NB4 (cell line): ENCODE data around the gene RBBP6.

Experiments used
- DNase-seq: peaks from one replicate; pipeline ENCODE4 v3.0.0; 2010; ENCODE audit warnings: low read depth
- H3K4me3 ChIP-seq: one replicate; pipeline ENCODE4 v1.5.1; 2011; ENCODE audit warnings: mild to moderate bottlenecking, low read depth, low read length, moderate library complexity
- MYC ChIP-seq: IDR thresholded peaks from 2 replicates; pipeline ENCODE4 v1.6.1; 2011; ENCODE audit warnings: low read depth, low read length
- POLR2A ChIP-seq: IDR thresholded peaks from 2 replicates; pipeline ENCODE4 v1.6.1; 2011; ENCODE audit warnings: mild to moderate bottlenecking; ENCODE audit not compliant: insufficient read length; ENCODE audit errors: extremely low read depth
- TF ChIP-seq, protein P1 (sequence below): IDR thresholded peaks from 2 replicates; pipeline ENCODE4 v1.6.1; 2011; ENCODE audit warnings: low read depth, low read length
- TF ChIP-seq, protein P2 (sequence below): IDR thresholded peaks from one replicate; pipeline ENCODE4 v1.5.1; 2012; ENCODE audit warnings: low read depth, low read length

Gene RBBP6

DNA sequence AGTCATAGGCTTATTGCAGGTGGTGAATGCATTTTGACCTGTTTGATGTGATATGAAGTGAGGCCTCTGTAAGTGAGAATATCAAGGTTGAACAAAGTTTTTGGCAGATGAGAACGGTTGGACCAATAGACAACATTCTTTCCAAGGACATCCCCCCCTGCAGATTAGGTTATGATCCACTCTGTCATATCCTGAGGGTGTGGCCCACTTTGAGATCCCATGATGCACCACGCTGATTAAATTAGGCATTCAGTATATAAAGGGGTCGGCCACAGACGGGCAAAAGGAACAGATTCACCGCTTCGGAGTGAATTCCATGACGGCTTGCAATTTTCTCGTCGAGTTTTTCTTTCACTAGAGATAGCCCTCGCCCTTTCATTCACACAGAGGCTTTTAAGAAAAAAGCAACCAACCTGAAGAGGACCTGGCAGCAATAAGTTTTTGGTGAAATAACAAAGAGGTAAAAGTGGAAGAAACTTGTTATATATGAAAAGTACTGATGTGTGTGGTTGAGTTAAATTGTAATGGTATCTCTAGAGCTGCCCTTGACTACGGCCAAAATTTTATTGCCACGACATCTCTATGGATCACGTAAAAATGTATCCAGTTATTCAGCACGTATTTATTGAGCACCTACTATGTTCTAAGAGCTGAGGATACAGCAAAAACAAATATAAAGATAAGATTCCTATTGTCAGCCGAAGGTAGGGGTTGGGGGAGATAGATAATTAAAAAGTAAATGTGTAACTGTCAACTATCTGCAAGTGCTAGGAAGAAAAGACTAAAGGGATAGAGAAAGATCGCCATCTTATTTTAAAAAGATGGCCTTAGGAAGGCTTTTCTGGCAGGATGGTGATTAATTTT lies 1.7 kb upstream of the RBBP6 start:
- H3K4me3 ChIP-seq = no peak overlapping the region
- TF ChIP-seq, protein P1, sequence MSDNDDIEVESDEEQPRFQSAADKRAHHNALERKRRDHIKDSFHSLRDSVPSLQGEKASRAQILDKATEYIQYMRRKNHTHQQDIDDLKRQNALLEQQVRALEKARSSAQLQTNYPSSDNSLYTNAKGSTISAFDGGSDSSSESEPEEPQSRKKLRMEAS = no peak
- TF ChIP-seq MYC (no peak), POLR2A (no peak)
- TF ChIP-seq, protein P2, sequence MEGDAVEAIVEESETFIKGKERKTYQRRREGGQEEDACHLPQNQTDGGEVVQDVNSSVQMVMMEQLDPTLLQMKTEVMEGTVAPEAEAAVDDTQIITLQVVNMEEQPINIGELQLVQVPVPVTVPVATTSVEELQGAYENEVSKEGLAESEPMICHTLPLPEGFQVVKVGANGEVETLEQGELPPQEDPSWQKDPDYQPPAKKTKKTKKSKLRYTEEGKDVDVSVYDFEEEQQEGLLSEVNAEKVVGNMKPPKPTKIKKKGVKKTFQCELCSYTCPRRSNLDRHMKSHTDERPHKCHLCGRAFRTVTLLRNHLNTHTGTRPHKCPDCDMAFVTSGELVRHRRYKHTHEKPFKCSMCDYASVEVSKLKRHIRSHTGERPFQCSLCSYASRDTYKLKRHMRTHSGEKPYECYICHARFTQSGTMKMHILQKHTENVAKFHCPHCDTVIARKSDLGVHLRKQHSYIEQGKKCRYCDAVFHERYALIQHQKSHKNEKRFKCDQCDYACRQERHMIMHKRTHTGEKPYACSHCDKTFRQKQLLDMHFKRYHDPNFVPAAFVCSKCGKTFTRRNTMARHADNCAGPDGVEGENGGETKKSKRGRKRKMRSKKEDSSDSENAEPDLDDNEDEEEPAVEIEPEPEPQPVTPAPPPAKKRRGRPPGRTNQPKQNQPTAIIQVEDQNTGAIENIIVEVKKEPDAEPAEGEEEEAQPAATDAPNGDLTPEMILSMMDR = no peak
- peak; percentile 39 for DNase-seq

DNA sequence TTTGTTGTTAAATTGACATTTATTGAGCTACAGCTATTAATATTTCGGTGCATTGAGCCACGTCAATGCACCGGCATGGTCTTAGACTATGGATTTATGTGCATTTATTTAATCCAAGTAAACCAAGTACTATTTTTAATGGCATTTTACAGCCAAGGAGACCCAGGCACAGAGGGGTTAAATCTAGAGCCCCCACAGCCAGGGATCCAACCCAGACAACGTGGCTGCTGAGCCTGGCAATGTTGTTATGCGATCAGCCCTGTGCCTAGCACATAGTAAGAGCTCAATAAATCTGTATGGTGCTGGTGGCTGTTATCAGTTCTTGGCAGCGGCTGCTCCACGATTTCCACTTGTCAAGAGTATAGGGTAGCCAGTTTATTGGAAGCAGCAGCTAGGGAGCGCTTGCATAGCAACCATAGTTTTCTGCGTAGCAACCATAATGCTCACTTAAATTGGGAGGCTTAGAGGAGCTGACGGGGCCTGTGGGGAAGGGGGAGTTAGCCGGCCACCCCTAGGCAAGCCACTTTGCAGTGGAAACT lies 541 bp upstream of the RBBP6 start:
- TF ChIP-seq, protein P1 = peak; percentile 41; the same call in 1 of the 2 replicates
- TF ChIP-seq POLR2A = no peak

GRCh38 chr16:24539850-24540601 lies 660 bp downstream of the RBBP6 start:
- no peak for DNase-seq
- H3K4me3 ChIP-seq = peak overlapping the region; percentile 93
- TF ChIP-seq POLR2A (no peak), MYC (peak; percentile 14; the same call in 1 of the 2 replicates)
- TF ChIP-seq, protein P2 = no peak
- TF ChIP-seq, protein P1 = 0 out of 2 replicates have a peak, but pooled peaks have one; percentile 5

More for the DNA sequence above, 541 bp upstream of the RBBP6 start:
- H3K4me3 ChIP-seq = peak overlapping the region; percentile 74
- no peak for DNase-seq

DNA sequence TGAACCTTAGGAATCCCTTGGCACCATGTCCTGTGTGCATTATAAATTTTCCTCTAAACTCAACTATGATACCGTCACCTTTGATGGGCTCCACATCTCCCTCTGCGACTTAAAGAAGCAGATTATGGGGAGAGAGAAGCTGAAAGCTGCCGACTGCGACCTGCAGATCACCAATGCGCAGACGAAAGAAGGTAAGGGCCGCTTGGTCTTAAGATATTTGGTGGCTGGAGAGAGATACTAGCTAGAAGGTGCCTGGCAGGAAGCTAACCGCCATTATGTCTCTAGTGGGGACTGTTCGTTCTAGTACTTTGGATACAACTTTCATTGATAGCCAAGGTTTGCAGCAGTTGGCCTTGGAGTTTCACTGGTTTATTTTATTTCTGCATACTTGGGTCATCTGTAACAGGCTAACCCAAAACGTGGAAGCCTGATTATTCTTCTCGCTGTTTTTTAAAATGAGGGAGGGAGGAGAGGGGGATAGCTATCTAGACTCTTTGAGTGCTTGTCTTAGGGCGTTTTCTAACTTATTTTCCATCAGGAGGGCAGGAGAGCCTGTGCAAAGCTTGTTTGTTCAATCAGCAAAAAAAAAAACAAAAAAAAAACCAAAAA lies 1.3 kb downstream of the RBBP6 start:
- TF ChIP-seq, protein P1 = no peak
- TF ChIP-seq MYC (no peak), POLR2A (no peak)
- TF ChIP-seq, protein P2 = no peak
- H3K4me3 ChIP-seq = peak overlapping the region; percentile 93
- DNase-seq = peak; percentile 55

- DNase-seq = no peak
- H3K4me3 ChIP-seq = peak overlapping the region; percentile 93
- TF ChIP-seq POLR2A (no peak), MYC (no peak)
- TF ChIP-seq, protein P1 = no peak
- TF ChIP-seq, protein P2 = no peak
Measured at GRCh38 chr16:24541233-24541933, 2.0 kb downstream of the RBBP6 start.
